ENCODE measurements around the gene ZNF134. TPM values are rescaled to one million over a fixed set of nuclear protein-coding genes. Genes with fewer than 3 reads are reported as not detected.
A peak's percentile ranks its signal among the peaks of the same experiment; 100 is the strongest.

ZNF134 gene
- polyA plus RNA-seq, 3 donors: 2.2 to 5.4 (median 3.3) TPM

DNA sequence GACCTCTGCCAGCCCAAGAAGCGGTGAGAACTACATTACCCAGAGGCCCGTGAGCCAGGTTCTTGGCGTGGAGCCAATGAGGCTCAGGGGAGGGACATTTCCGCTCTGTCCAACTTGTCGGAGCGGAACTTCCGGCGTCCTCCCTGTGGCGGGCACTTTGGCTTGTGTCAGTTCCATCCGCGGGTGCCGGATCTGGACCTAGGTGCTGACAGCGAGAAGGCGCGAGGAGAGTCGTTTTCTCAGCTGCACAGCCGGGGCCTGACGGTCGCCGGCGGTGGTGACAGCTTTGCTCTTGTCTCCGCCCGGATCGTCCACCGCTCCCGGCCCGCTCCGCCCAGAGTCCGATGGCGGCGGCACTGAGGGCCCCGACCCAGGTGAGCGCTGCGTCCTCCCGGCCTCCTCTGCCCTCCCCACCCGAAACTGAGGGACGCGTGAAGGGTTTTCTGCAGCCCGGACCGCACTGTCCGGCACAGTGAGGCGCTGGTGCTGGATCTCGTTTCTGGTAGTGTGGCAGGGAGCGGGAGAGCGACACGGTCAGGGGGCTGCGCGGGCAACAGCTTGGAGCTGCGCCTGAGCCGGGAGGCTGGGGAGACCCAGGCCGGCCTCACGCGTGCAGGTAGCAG lies 14.2 kb upstream of the ZNF134 start, which contains the start of gene ZNF530:
Gene ZNF530 (plus strand): TSS at position 125 of the 623 bp plus-strand sequence. CDS start 4,461 bp downstream, outside the sequence.
- Histone ChIP-seq H3K9ac (ENCODE audit: insufficient read depth, low read length, poor library complexity, severe bottlenecking) (peak within 1 kb of the TSS; percentile 69), H3K9me3 (replicated peaks in 1 of 2; ENCODE audit: control insufficient read depth in 1 of 2, insufficient read depth in 1 of 2, low read length in 2 of 2) (peaks cover 60 to 72% of the 10 kb centered on the region in 2 donors), H2AFZ (ENCODE audit: insufficient read depth, low read depth, low read length, poor library complexity, severe bottlenecking) (peak within 1 kb of the TSS; percentile 96), H3K4me1 (ENCODE audit: control insufficient read depth in 1 of 2, insufficient read depth in 2 of 2, low read length in 2 of 2) (peaks cover 13 to 15% of the 10 kb centered on the region in 2 donors), H3K27ac (ENCODE audit: low read depth in 1 of 2, low read length in 2 of 2) (peak within 1 kb of the TSS in 1 of 2 donors; percentile 67), H3K36me3 (replicated peaks in 1 of 2; ENCODE audit: control insufficient read depth in 1 of 2, insufficient read depth in 2 of 2, low read length in 2 of 2) (peaks cover 6 to 26% of the 10 kb centered on the region in 2 donors), H4K20me1 (ENCODE audit: insufficient read depth, low read length) (no peaks in the 10 kb centered on the region), H3K4me3 (replicated peaks in 1 of 3; ENCODE audit: low read depth in 2 of 3, low read length in 3 of 3) (peak within 1 kb of the TSS; percentile 46 to 90 (median 78)), H3K4me2 (replicated peaks; ENCODE audit: extremely low read depth, low read length, poor library complexity, severe bottlenecking) (peak within 1 kb of the TSS; percentile 85), H3K27me3 (ENCODE audit: control insufficient read depth in 2 of 2, insufficient read depth in 2 of 2, low read length in 2 of 2) (no peaks in the 10 kb centered on the region), H3K79me2 (ENCODE audit: insufficient read depth, low read length) (no peaks in the 10 kb centered on the region)
- peak; percentile 87 to 91 (median 88) for DNase-seq
- peaks cover 19 to 34% of the 10 kb centered on the region in 2 donors for H3K36me3 Mint-ChIP-seq
- peaks cover 14% of the 10 kb centered on the region for H3K4me1 Mint-ChIP-seq
- WGBS (ENCODE audit: insufficient coverage): under 1% methylated on average over 52 of the region's 53 CpGs
- intact Hi-C loops (cut with micrococcal nuclease): no loop called here
- peak within 1 kb of the TSS in 3 of 7 donors; percentile 26 to 42 (median 40) for H3K27ac Mint-ChIP-seq
- TF ChIP-seq, protein P1, sequence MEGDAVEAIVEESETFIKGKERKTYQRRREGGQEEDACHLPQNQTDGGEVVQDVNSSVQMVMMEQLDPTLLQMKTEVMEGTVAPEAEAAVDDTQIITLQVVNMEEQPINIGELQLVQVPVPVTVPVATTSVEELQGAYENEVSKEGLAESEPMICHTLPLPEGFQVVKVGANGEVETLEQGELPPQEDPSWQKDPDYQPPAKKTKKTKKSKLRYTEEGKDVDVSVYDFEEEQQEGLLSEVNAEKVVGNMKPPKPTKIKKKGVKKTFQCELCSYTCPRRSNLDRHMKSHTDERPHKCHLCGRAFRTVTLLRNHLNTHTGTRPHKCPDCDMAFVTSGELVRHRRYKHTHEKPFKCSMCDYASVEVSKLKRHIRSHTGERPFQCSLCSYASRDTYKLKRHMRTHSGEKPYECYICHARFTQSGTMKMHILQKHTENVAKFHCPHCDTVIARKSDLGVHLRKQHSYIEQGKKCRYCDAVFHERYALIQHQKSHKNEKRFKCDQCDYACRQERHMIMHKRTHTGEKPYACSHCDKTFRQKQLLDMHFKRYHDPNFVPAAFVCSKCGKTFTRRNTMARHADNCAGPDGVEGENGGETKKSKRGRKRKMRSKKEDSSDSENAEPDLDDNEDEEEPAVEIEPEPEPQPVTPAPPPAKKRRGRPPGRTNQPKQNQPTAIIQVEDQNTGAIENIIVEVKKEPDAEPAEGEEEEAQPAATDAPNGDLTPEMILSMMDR (IDR thresholded peaks at IDR 0.05): no peak
- H3K27me3 Mint-ChIP-seq (ENCODE audit: low read depth in 3 of 3): peaks cover 0 to 2% (median 0%) of the 10 kb centered on the region in 3 donors
- H3K4me3 Mint-ChIP-seq: peak within 1 kb of the TSS; percentile 84 to 88
- H3K9me3 Mint-ChIP-seq: peaks cover 47 to 66% (median 58%) of the 10 kb centered on the region in 7 donors

DNA sequence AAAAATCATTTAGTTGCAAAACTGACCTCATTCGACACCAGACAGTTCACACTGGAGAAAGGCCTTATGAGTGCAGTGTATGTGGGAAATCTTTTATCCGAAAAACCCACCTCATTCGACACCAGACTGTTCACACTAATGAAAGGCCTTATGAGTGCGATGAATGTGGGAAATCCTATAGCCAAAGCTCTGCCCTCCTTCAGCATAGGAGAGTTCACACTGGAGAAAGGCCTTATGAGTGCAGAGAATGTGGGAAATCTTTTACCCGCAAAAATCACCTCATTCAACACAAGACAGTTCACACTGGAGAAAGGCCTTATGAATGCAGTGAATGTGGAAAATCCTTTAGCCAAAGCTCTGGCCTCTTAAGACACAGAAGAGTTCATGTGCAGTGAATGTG lies 7.1 kb upstream of the ZNF134 start:
- peak overlapping the region in 1 of 3 experiments; percentile 28 for H3K4me3 ChIP-seq (replicated peaks in 1 of 3; ENCODE audit: low read depth in 2 of 3, low read length in 3 of 3)
- peaks cover 89 to 97% of the 10 kb centered on the region in 2 donors for H3K9me3 ChIP-seq (replicated peaks in 1 of 2; ENCODE audit: control insufficient read depth in 1 of 2, insufficient read depth in 1 of 2, low read length in 2 of 2)
- intact Hi-C loops (cut with micrococcal nuclease): no loop called here
- peaks cover 0 to 6% (median 0%) of the 10 kb centered on the region in 3 donors for H3K27me3 Mint-ChIP-seq (ENCODE audit: low read depth in 3 of 3)
- H3K4me1 ChIP-seq (ENCODE audit: control insufficient read depth in 1 of 2, insufficient read depth in 2 of 2, low read length in 2 of 2): no peaks in the 10 kb centered on the region
- H3K79me2 ChIP-seq (ENCODE audit: insufficient read depth, low read length): no peaks in the 10 kb centered on the region
- H3K4me1 Mint-ChIP-seq: no peaks in the 10 kb centered on the region
- peaks cover 42 to 58% of the 10 kb centered on the region in 2 donors for H3K36me3 Mint-ChIP-seq
- no peak for DNase-seq
- H2AFZ ChIP-seq (ENCODE audit: insufficient read depth, low read depth, low read length, poor library complexity, severe bottlenecking): no peak overlapping the region
- H4K20me1 ChIP-seq (ENCODE audit: insufficient read depth, low read length): no peaks in the 10 kb centered on the region
- no peak overlapping the region for H3K9ac ChIP-seq (ENCODE audit: insufficient read depth, low read length, poor library complexity, severe bottlenecking)
- peaks cover 20 to 60% of the 10 kb centered on the region in 2 donors for H3K36me3 ChIP-seq (replicated peaks in 1 of 2; ENCODE audit: control insufficient read depth in 1 of 2, insufficient read depth in 2 of 2, low read length in 2 of 2)
- H3K4me3 Mint-ChIP-seq: no peak overlapping the region
- H3K27ac Mint-ChIP-seq: no peak overlapping the region
- no peak overlapping the region for H3K4me2 ChIP-seq (replicated peaks; ENCODE audit: extremely low read depth, low read length, poor library complexity, severe bottlenecking)
- H3K27me3 ChIP-seq (ENCODE audit: control insufficient read depth in 2 of 2, insufficient read depth in 2 of 2, low read length in 2 of 2): no peaks in the 10 kb centered on the region
- no peak overlapping the region for H3K27ac ChIP-seq (ENCODE audit: low read depth in 1 of 2, low read length in 2 of 2)
- WGBS (ENCODE audit: insufficient coverage): no CpG with 5 or more reads among the region's 5 CpGs
- TF ChIP-seq, protein P1 (IDR thresholded peaks at IDR 0.05): no peak
- peaks cover 67 to 93% (median 90%) of the 10 kb centered on the region in 7 donors for H3K9me3 Mint-ChIP-seq

All from CD14-positive monocyte (primary cell).